DOHH2 (cell line): ENCODE measurements around the gene CD151.

Source experiments
- H3F3A ChIP-seq: fragments of 200-600 bp; sonication (generic), shearing (Covaris generic); 2 replicates; pipeline ENCODE4 v1.6.0; 2016; ENCODE audit warnings: antibody characterized with exemption, mild to moderate bottlenecking; ENCODE audit not compliant: control insufficient read depth, insufficient read depth
- H3K27ac ChIP-seq: fragments of 200-600 bp; sonication (generic); 2 replicates; pipeline ENCODE4 v1.5.1; 2014; ENCODE audit warnings: low read depth, mild to moderate bottlenecking, low read length, moderate library complexity
- H3K27me3 ChIP-seq: fragments of 200-600 bp; sonication (generic); 2 replicates; pipeline ENCODE4 v1.6.1; 2014; ENCODE audit warnings: mild to moderate bottlenecking, low read length, mixed read lengths; ENCODE audit not compliant: control insufficient read depth
- H3K36me3 ChIP-seq: fragments of 200-600 bp; sonication (generic); 2 replicates; pipeline ENCODE4 v1.6.1; 2014; ENCODE audit warnings: mild to moderate bottlenecking, low read length, moderate library complexity, mixed read lengths; ENCODE audit not compliant: control insufficient read depth
- H3K4me1 ChIP-seq: fragments of 200-600 bp; sonication (generic); 2 replicates; pipeline ENCODE4 v1.6.1; 2014; ENCODE audit warnings: mild to moderate bottlenecking, low read length, mixed read lengths; ENCODE audit not compliant: control insufficient read depth
- H3K4me2 ChIP-seq: fragments of 200-600 bp; sonication (generic); 2 replicates; pipeline ENCODE4 v1.6.0; 2014; ENCODE audit warnings: mild to moderate bottlenecking, low read length, moderate library complexity
- H3K4me3 ChIP-seq: fragments of 200-600 bp; sonication (generic); 2 replicates; pipeline ENCODE4 v1.5.1; 2014; ENCODE audit warnings: mild to moderate bottlenecking, low read length, mixed read lengths
- H3K79me2 ChIP-seq: fragments of 200-600 bp; sonication (generic); 2 replicates; pipeline ENCODE4 v1.6.1; 2014; ENCODE audit warnings: mild to moderate bottlenecking, low read length, mixed read lengths; ENCODE audit not compliant: control insufficient read depth
- H3K9me2 ChIP-seq: fragments of 200-600 bp; sonication (generic); replicated peaks from 2 replicates; pipeline ENCODE4 v1.6.1; 2014; ENCODE audit warnings: mild to moderate bottlenecking, low read length, mixed read lengths; ENCODE audit not compliant: control insufficient read depth
- H3K9me3 ChIP-seq: fragments of 200-600 bp; sonication (generic); 2 replicates; pipeline ENCODE4 v1.6.1; 2014; ENCODE audit warnings: antibody characterized with exemption, low read length, mixed read lengths; ENCODE audit not compliant: control insufficient read depth, insufficient read depth
- H4K20me1 ChIP-seq: fragments of 200-600 bp; sonication (generic); 2 replicates; pipeline ENCODE4 v1.6.0; 2014; ENCODE audit warnings: low read depth, mild to moderate bottlenecking, antibody characterized with exemption, low read length, moderate library complexity; ENCODE audit not compliant: control insufficient read depth, insufficient read depth
- EZH2phosphoT487 ChIP-seq: fragments of 200-600 bp; sonication (generic); IDR thresholded peaks from 2 replicates; pipeline ENCODE4 v1.6.1; 2017; ENCODE audit warnings: borderline replicate concordance, mild to moderate bottlenecking, antibody characterized with exemption, low read length, moderate library complexity, mixed read lengths
- TF ChIP-seq, protein P1 (sequence below): fragments of 200-600 bp; sonication (generic); IDR thresholded peaks from one replicate; pipeline ENCODE4 v1.5.1; 2014; ENCODE audit warnings: antibody characterized with exemption, mild to moderate bottlenecking, low read depth, low read length; ENCODE audit not compliant: poor library complexity, severe bottlenecking

Gene CD151

DNA sequence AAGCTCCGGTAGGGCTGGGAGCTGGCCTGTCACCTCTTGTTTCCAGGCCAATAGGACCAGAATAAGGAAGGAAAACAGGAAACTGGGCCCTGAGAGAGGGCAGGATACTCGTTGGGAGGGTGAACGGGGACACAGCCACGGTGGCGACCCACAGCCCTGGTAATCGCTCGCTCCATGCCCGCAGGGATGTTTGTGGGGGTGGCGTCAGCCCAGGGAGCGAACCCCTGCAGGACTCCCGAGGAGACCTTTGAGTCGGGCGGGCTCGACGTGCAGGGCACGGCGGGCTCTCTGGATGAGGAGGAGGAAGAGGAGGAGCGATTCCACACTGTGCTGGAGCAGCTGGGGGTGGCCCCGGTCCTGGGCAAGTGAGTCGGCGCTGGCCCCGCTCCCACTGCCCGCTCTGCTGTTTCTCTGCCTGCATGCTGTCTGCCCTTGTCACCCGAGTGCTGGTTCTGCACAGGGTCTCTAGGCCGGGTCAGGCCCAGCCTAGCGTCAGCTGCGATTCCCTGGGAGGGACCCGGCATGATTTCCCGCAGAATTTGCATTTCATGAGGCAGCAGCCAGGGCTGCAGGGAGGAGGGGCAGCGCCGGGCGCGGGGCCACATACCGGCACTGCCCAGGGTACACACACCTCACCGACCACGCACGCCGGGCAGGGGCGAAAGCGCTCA, 3.4 kb upstream of the CD151 start:
- Histone ChIP-seq H3F3A (no peaks in the 10 kb centered on the region; the same call in 1 of the 2 replicates), H4K20me1 (no peaks in the 10 kb centered on the region; the same call in 1 of the 2 replicates), H3K4me2 (peak overlapping the region; percentile 62), H3K9me2 (no peaks in the 10 kb centered on the region), H3K4me3 (peak overlapping the region; percentile 41), H3K4me1 (peaks cover 61% of the 10 kb centered on the region), H3K27me3 (peaks cover 71% of the 10 kb centered on the region), H3K36me3 (peaks cover 8% of the 10 kb centered on the region), H3K79me2 (no peaks in the 10 kb centered on the region), H3K9me3 (no peaks in the 10 kb centered on the region), H3K27ac (no peak overlapping the region)
- no peak for TF ChIP-seq EZH2phosphoT487
- TF ChIP-seq, protein P1, sequence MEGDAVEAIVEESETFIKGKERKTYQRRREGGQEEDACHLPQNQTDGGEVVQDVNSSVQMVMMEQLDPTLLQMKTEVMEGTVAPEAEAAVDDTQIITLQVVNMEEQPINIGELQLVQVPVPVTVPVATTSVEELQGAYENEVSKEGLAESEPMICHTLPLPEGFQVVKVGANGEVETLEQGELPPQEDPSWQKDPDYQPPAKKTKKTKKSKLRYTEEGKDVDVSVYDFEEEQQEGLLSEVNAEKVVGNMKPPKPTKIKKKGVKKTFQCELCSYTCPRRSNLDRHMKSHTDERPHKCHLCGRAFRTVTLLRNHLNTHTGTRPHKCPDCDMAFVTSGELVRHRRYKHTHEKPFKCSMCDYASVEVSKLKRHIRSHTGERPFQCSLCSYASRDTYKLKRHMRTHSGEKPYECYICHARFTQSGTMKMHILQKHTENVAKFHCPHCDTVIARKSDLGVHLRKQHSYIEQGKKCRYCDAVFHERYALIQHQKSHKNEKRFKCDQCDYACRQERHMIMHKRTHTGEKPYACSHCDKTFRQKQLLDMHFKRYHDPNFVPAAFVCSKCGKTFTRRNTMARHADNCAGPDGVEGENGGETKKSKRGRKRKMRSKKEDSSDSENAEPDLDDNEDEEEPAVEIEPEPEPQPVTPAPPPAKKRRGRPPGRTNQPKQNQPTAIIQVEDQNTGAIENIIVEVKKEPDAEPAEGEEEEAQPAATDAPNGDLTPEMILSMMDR, result no peak

DNA sequence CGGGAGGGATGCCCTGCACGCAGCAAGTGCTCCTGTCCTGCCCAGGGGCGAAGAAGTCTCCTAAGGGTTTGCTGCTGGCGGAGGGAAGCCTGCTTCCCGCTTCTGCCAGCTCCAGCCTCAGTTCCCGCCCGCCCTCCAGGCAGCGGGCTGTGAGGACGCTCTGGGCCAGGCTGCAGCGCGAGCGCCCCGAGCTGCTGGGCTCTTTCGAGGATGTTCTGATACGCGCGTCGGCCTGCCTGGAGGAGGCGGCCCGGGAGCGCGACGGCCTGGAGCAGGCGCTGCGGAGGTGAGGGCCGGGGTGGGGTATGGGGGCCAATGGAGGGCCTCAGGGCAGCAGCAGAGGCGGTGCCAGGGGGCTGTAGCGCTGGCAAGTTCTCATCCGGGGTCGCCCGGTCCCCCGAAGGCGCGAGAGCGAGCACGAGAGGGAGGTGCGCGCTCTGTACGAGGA, 2.9 kb upstream of the CD151 start:
- Histone ChIP-seq H3F3A (no peaks in the 10 kb centered on the region; the same call in 1 of the 2 replicates), H3K4me1 (peaks cover 61% of the 10 kb centered on the region), H3K36me3 (peaks cover 5% of the 10 kb centered on the region), H3K4me2 (peak overlapping the region; percentile 62), H4K20me1 (no peaks in the 10 kb centered on the region; the same call in 1 of the 2 replicates), H3K9me3 (no peaks in the 10 kb centered on the region), H3K27ac (no peak overlapping the region), H3K27me3 (peaks cover 77% of the 10 kb centered on the region), H3K79me2 (no peaks in the 10 kb centered on the region), H3K4me3 (peak overlapping the region; percentile 41), H3K9me2 (no peaks in the 10 kb centered on the region)
- TF ChIP-seq, protein P1, result no peak
- TF ChIP-seq EZH2phosphoT487, result no peak

GRCh38 chr11:830295-831117, 2.2 kb upstream of the CD151 start:
- TF ChIP-seq EZH2phosphoT487, result 0 out of 2 replicates have a peak, but pooled peaks have one; percentile 52
- TF ChIP-seq, protein P1, result no peak
- Histone ChIP-seq H3K4me3 (peak overlapping the region; percentile 41), H3K4me2 (peak overlapping the region; percentile 62), H3K27ac (no peak overlapping the region), H3K36me3 (no peaks in the 10 kb centered on the region; the same call in 1 of the 2 replicates), H3K9me3 (no peaks in the 10 kb centered on the region), H3K79me2 (no peaks in the 10 kb centered on the region), H3F3A (no peaks in the 10 kb centered on the region; the same call in 1 of the 2 replicates), H3K9me2 (no peaks in the 10 kb centered on the region), H4K20me1 (no peaks in the 10 kb centered on the region; the same call in 1 of the 2 replicates), H3K4me1 (peaks cover 61% of the 10 kb centered on the region), H3K27me3 (peaks cover 81% of the 10 kb centered on the region)
